Gastrocnemius medialis (tissue), 4 donors: ENCODE data around the gene PPP2R2B. TPM values are rescaled to one million over a fixed set of nuclear protein-coding genes. Genes with fewer than 3 reads are reported as not detected.

Experiments used
- ATAC-seq, 2 donors: fragments of 150-250 bp; one replicate each; pipeline ENCODE4 v1.9.1; 2016
- DNase-seq, 2 donors: peaks; one replicate each; pipeline ENCODE4 v3.0.0-alpha.2; 2019
- H3K27ac ChIP-seq, 4 donors: fragments of 200-600 bp; sonication (generic); 1 replicate in 1 of 4; 2 replicates in 3 of 4; pipeline ENCODE4 v1.5.1; 2016 to 2018; ENCODE audit warnings: mild to moderate bottlenecking in 2 of 4, moderate library complexity in 1 of 4
- H3K27me3 ChIP-seq, 3 donors: fragments of 200-600 bp; sonication (generic) in 2 of 3; 1 replicate in 1 of 3; 2 replicates in 2 of 3; pipeline versions ENCODE4 v1.5.1 to v1.6.0; 2016 to 2019; ENCODE audit warnings: mild to moderate bottlenecking in 1 of 3, moderate library complexity in 1 of 3
- H3K36me3 ChIP-seq, 2 donors: fragments of 200-600 bp; sonication (generic) in 1 of 2; one replicate each; pipeline ENCODE4 v1.5.1; 2017 to 2018
- H3K4me1 ChIP-seq, 2 donors: fragments of 200-600 bp; sonication (generic) in 1 of 2; one replicate each; pipeline ENCODE4 v1.5.1; 2016 to 2017; ENCODE audit warnings: mild to moderate bottlenecking in 2 of 2
- H3K4me3 ChIP-seq, 4 donors: fragments of 200-600 bp; sonication (generic) in 3 of 4; 1 replicate in 1 of 4; 2 replicates in 3 of 4; pipeline ENCODE4 v1.5.1; 2016 to 2019; ENCODE audit warnings: mild to moderate bottlenecking in 2 of 4
- H3K9me3 ChIP-seq, 3 donors: fragments of 200-600 bp; sonication (generic) in 2 of 3; 1 replicate in 1 of 3; 2 replicates in 2 of 3; pipeline ENCODE4 v1.5.1; 2016 to 2019
- POLR2A ChIP-seq, 2 donors: fragments of 450-650 bp; IDR thresholded peaks; one replicate each; pipeline ENCODE4 v1.6.1; 2017; ENCODE audit warnings: antibody characterized with exemption in 2 of 2, mild to moderate bottlenecking in 2 of 2, moderate library complexity in 2 of 2
- in situ Hi-C, 4 donors: fragments of 200-750 bp; cut with MboI; loops; one replicate each; pipeline versions ENCODE4 v1.15.0 to v1.8.0; 2017; ENCODE audit warnings: low sequenced_read_pairs in 4 of 4
- intact Hi-C: fragments of 100-400 bp; cut with DNase I; formaldehyde crosslinking; loops from one replicate; pipeline ENCODE4 v1.15.1; 2023; ENCODE audit warnings: low total_unique reads
- total RNA-seq, 4 donors: library from RNA; depleted of rRNA; stranded (reverse); fragments of >200 nt; gene quantifications; one replicate each; pipeline versions ENCODE4 v1.1.0 to v1.2.3, GENCODE V29; 2016
- TF ChIP-seq, protein P1 (sequence below), 5 experiments: fragments of 450-650 bp in 3 of 5; fragments of 200-600 bp in 2 of 5; sonication (generic) in 2 of 5; IDR thresholded peaks in 4 of 5; conservative IDR thresholded peaks in 1 of 5; 1 replicate in 4 of 5; 2 replicates in 1 of 5; pipeline ENCODE4 v1.5.1; 2016 to 2019; ENCODE audit warnings: antibody characterized with exemption in 5 of 5, mild to moderate bottlenecking in 3 of 5, moderate library complexity in 3 of 5

The PPP2R2B gene
- under 1 TPM in 3 of 4 donors, not detected in 1; 0.04 to 0.76 (median 0.19) TPM for total RNA-seq

DNA sequence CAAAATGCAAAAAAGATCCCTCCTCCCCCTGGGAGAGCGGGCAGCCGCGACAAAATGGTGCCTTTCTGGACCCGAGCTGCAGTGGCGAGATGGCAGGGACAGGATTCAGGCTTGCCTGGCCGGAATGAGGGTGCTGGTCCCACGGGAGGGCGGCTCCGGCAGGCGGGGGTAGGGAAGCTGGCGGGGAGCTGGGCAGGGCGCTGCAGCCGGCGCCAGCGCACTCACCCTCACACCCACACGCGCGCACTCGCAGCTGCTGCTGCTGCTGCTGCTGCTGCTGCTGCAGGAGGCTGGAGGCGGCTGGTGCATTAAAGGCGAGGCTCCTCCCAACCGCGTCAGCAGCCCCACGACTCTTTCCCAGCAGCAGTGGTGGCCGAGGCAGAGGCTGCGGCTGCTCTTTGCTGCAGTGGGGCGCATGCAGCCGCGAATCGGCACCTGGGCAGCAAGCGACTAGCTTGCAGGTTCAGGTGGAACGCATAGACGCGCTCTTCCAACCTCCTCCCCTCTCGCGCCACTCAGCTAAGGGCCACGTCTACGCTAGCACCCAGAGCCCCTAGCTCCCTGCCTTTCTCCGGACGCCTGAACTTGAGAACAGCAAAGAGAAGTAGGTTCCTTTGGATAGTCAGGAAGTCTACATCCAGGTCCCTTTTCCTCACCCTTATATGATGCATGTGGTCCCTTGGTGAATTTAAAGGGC, at the start of gene PPP2R2B:
PPP2R2B (minus strand) TSS at position 282 of the 697 bp plus-strand sequence.
- in situ Hi-C loops (no loop called here), intact Hi-C loops (no loop called here)
- ATAC-seq = no peak
- no peak for TF ChIP-seq POLR2A (IDR thresholded peaks at IDR 0.05)
- TF ChIP-seq, protein P1, sequence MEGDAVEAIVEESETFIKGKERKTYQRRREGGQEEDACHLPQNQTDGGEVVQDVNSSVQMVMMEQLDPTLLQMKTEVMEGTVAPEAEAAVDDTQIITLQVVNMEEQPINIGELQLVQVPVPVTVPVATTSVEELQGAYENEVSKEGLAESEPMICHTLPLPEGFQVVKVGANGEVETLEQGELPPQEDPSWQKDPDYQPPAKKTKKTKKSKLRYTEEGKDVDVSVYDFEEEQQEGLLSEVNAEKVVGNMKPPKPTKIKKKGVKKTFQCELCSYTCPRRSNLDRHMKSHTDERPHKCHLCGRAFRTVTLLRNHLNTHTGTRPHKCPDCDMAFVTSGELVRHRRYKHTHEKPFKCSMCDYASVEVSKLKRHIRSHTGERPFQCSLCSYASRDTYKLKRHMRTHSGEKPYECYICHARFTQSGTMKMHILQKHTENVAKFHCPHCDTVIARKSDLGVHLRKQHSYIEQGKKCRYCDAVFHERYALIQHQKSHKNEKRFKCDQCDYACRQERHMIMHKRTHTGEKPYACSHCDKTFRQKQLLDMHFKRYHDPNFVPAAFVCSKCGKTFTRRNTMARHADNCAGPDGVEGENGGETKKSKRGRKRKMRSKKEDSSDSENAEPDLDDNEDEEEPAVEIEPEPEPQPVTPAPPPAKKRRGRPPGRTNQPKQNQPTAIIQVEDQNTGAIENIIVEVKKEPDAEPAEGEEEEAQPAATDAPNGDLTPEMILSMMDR (IDR thresholded peaks at IDR 0.05 in 4 of 5, conservative IDR thresholded peaks at IDR 0.05 in 1 of 5) = no peak
- H3K4me3 ChIP-seq = peak within 1 kb of the TSS; percentile 36 to 47 (median 42)
- H3K9me3 ChIP-seq = no peaks in the 10 kb centered on the region
- no peaks in the 10 kb centered on the region for H3K36me3 ChIP-seq
- peaks cover 4 to 11% of the 10 kb centered on the region in 2 donors for H3K4me1 ChIP-seq
- H3K27ac ChIP-seq = no peak within 1 kb of the TSS
- DNase-seq = no peak
- H3K27me3 ChIP-seq = peaks cover 17 to 26% (median 19%) of the 10 kb centered on the region in 3 donors

DNA sequence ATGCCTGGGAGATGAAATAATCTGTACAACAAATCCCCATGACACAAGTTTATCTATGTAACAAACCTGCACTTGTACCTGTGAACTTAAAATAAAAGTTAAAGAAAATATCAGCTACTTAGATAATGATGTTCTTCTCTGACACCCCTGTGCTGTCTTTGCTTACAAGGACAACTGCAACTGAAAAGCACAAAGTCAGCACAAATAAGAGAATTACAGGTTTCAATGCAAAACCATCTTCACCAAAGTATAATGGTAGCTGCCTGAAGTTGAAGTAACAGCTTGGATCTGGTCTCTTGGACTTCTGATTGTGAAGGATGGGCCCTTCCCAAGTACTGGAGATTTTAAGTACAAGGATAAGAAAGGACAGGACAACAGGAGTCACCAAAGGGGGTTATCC, 45.6 kb upstream of the PPP2R2B start:
- in situ Hi-C loops (no loop called here), intact Hi-C loops (no loop called here)
- no peak for ATAC-seq
- TF ChIP-seq POLR2A (IDR thresholded peaks at IDR 0.05) = no peak
- TF ChIP-seq, protein P1 (IDR thresholded peaks at IDR 0.05 in 4 of 5, conservative IDR thresholded peaks at IDR 0.05 in 1 of 5) = no peak
- Histone ChIP-seq H3K27ac (no peak overlapping the region), H3K4me3 (no peak overlapping the region), H3K4me1 (no peaks in the 10 kb centered on the region), H3K36me3 (no peaks in the 10 kb centered on the region), H3K27me3 (no peaks in the 10 kb centered on the region), H3K9me3 (no peaks in the 10 kb centered on the region)
- DNase-seq = no peak

DNA sequence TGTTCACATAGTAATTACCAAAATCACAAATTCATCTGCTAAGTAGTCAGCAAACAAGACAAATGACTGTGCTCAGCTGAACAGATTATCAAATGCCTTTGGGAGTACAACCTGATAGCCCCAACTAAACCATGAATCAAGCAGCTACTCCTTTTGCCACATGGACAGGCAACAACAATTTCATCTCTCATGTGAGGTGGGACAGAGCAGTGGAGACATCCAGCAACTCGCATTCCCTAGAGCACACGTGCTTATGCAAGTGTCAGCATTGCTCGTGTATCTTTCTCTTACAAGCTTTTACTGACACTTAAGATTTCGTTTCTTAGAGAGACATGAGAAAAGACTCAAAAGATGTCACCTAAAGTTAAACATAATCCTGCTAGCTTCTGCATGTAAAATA, 42.7 kb upstream of the PPP2R2B start:
- DNase-seq (no peak), ATAC-seq (no peak)
- Histone ChIP-seq H3K4me1 (no peaks in the 10 kb centered on the region), H3K36me3 (no peaks in the 10 kb centered on the region), H3K4me3 (no peak overlapping the region), H3K9me3 (no peaks in the 10 kb centered on the region), H3K27ac (no peak overlapping the region), H3K27me3 (no peaks in the 10 kb centered on the region)
- intact Hi-C loops = no loop called here
- TF ChIP-seq POLR2A (IDR thresholded peaks at IDR 0.05) = no peak
- TF ChIP-seq, protein P1 (IDR thresholded peaks at IDR 0.05 in 4 of 5, conservative IDR thresholded peaks at IDR 0.05 in 1 of 5) = no peak
- in situ Hi-C loops = no loop called here

DNA sequence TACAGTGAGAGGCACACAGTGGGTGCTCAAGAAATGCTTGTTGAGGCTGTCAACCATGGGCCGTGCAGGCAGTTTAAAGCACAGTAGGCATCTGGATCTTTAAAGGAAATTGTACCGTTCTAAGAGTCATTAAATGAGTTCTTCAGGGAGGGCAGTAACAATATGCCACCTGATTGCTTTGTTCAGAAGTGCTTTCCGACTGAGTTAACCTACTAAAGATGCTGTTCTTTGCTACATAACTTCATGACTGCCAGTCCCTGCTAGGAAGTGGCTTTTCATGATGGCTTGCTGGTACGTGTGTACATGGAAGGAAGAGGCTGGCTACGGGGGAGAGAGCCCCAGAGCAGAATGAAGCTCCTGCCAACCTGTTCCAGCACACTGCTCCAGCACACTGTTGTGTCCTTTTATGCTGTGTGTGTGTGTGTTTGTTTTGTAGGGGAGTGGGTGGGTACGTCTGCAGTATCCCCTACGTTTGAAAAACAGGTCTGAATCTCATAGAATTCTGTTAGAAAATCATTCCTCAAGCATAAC, 41.9 kb upstream of the PPP2R2B start:
- Histone ChIP-seq H3K4me3 (no peak overlapping the region), H3K27me3 (no peaks in the 10 kb centered on the region), H3K9me3 (no peaks in the 10 kb centered on the region), H3K4me1 (no peaks in the 10 kb centered on the region), H3K27ac (no peak overlapping the region), H3K36me3 (no peaks in the 10 kb centered on the region)
- TF ChIP-seq POLR2A (IDR thresholded peaks at IDR 0.05) = no peak
- TF ChIP-seq, protein P1 (IDR thresholded peaks at IDR 0.05 in 4 of 5, conservative IDR thresholded peaks at IDR 0.05 in 1 of 5) = no peak
- in situ Hi-C loops = no loop called here
- ATAC-seq (no peak), DNase-seq (no peak)
- intact Hi-C loops = no loop called here
